Mesenchymal stem cell (in vitro differentiated cells and primary cell): ENCODE data around the gene DUS2. TPM values are rescaled to one million over a fixed set of nuclear protein-coding genes. Genes with fewer than 3 reads are reported as not detected.

Experiments
- DNase-seq: peaks from one replicate; pipeline ENCODE4 v3.0.0-alpha.2; 2013
- H2AFZ ChIP-seq: one replicate; pipeline ENCODE4 v1.6.1; 2013; ENCODE audit warnings: low read depth, mild to moderate bottlenecking, control low read depth, inconsistent platforms, low read length, moderate library complexity
- H2AK5ac ChIP-seq: 2 replicates; pipeline ENCODE4 v1.6.1; 2013; ENCODE audit warnings: low read length, moderate library complexity, mild to moderate bottlenecking, inconsistent platforms; ENCODE audit not compliant: severe bottlenecking
- H2BK120ac ChIP-seq: one replicate; pipeline ENCODE4 v1.6.1; 2013; ENCODE audit warnings: low read depth, mild to moderate bottlenecking, inconsistent platforms, low read length, moderate library complexity
- H2BK12ac ChIP-seq, 2 experiments: one replicate each; pipeline ENCODE4 v1.6.1; 2013; ENCODE audit warnings: inconsistent platforms in 2 of 2, low read length in 2 of 2, mild to moderate bottlenecking in 2 of 2, moderate library complexity in 2 of 2, control low read depth in 1 of 2
- H2BK15ac ChIP-seq: one replicate; pipeline ENCODE4 v1.6.1; 2013; ENCODE audit warnings: mild to moderate bottlenecking, low read depth, inconsistent platforms; ENCODE audit not compliant: poor library complexity, severe bottlenecking
- H2BK5ac ChIP-seq: 2 replicates; pipeline ENCODE4 v1.6.1; 2013; ENCODE audit warnings: low read depth, mild to moderate bottlenecking, low read length, control low read depth, inconsistent platforms; ENCODE audit not compliant: poor library complexity, severe bottlenecking
- H3K14ac ChIP-seq, 2 experiments: one replicate each; pipeline ENCODE4 v1.6.1; 2013; ENCODE audit warnings: inconsistent platforms in 2 of 2, low read length in 2 of 2, control low read depth in 1 of 2, mild to moderate bottlenecking in 1 of 2, moderate library complexity in 1 of 2
- H3K18ac ChIP-seq, 2 experiments: one replicate each; pipeline ENCODE4 v1.6.1; 2013; ENCODE audit warnings: inconsistent platforms in 2 of 2, low read length in 2 of 2, control low read depth in 1 of 2, low read depth in 1 of 2, mild to moderate bottlenecking in 1 of 2
- H3K23ac ChIP-seq, 2 experiments: one replicate each; pipeline ENCODE4 v1.6.1; 2013; ENCODE audit warnings: inconsistent platforms in 2 of 2, low read length in 2 of 2, mild to moderate bottlenecking in 2 of 2, moderate library complexity in 2 of 2, control low read depth in 1 of 2
- H3K27ac ChIP-seq: 2 replicates; pipeline ENCODE4 v1.5.1; 2013; ENCODE audit warnings: mild to moderate bottlenecking, moderate library complexity, low read length, control low read depth, inconsistent platforms; ENCODE audit not compliant: poor library complexity, severe bottlenecking
- H3K27me3 ChIP-seq, 2 experiments: 2 replicates each; pipeline versions ENCODE4 v1.6.1 to v1.7.0; 2013; ENCODE audit warnings: low read length in 2 of 2, mild to moderate bottlenecking in 2 of 2, moderate library complexity in 2 of 2, control low read depth in 1 of 2, inconsistent platforms in 1 of 2; ENCODE audit not compliant: control insufficient read depth in 1 of 2, insufficient read depth in 1 of 2
- H3K36me3 ChIP-seq, 2 experiments: 2 replicates each; pipeline versions ENCODE4 v1.6.1 to v1.7.0; 2013; ENCODE audit warnings: low read length in 2 of 2, control low read depth in 1 of 2, inconsistent platforms in 1 of 2, low read depth in 1 of 2, mild to moderate bottlenecking in 1 of 2; ENCODE audit not compliant: insufficient read depth in 2 of 2, control insufficient read depth in 1 of 2
- H3K4ac ChIP-seq, 2 experiments: one replicate each; pipeline ENCODE4 v1.6.1; 2013; ENCODE audit warnings: inconsistent platforms in 2 of 2, low read length in 2 of 2, mild to moderate bottlenecking in 2 of 2, moderate library complexity in 2 of 2, control low read depth in 1 of 2, low read depth in 1 of 2
- H3K4me1 ChIP-seq: 2 replicates; pipeline ENCODE4 v1.6.1; 2013; ENCODE audit warnings: low read depth, low read length, control low read depth; ENCODE audit not compliant: control insufficient read depth, insufficient read depth
- H3K4me2 ChIP-seq: 2 replicates; pipeline ENCODE4 v1.6.1; 2013; ENCODE audit warnings: low read length, mild to moderate bottlenecking, inconsistent platforms; ENCODE audit not compliant: poor library complexity, severe bottlenecking
- H3K4me3 ChIP-seq, 2 experiments: 2 replicates each; pipeline versions ENCODE4 v1.5.1 to v1.7.0; 2013; ENCODE audit warnings: low read length in 2 of 2, mild to moderate bottlenecking in 2 of 2, control low read depth in 1 of 2, low read depth in 1 of 2; ENCODE audit not compliant: insufficient read depth in 1 of 2
- H3K79me1 ChIP-seq: replicated peaks from 2 replicates; pipeline ENCODE4 v1.6.1; 2013; ENCODE audit warnings: mild to moderate bottlenecking, control low read depth, low read length, inconsistent platforms; ENCODE audit not compliant: poor library complexity, severe bottlenecking
- H3K9ac ChIP-seq: 2 replicates; pipeline ENCODE4 v1.7.0; 2013; ENCODE audit warnings: mild to moderate bottlenecking, low read length, moderate library complexity
- H3K9me3 ChIP-seq: 2 replicates; pipeline ENCODE4 v1.7.0; 2013; ENCODE audit warnings: mild to moderate bottlenecking, low read length; ENCODE audit not compliant: control insufficient read depth
- H4K8ac ChIP-seq: one replicate; pipeline ENCODE4 v1.6.1; 2013; ENCODE audit warnings: inconsistent platforms, mild to moderate bottlenecking, low read length, moderate library complexity
- H4K91ac ChIP-seq: one replicate; pipeline ENCODE4 v1.6.1; 2013; ENCODE audit warnings: mild to moderate bottlenecking, low read length, inconsistent platforms
- WGBS: methylation state at CpG from one replicate; pipeline ENCODE4 v1.1.7; 2013; ENCODE audit warnings: mixed read lengths; 5-methylcytosine and 5-hydroxymethylcytosine counted together
- small RNA-seq: library from polyadenylated mRNA; stranded (forward); fragments of <200 nt; extraction: miRNeasy Mini kit (QIAGEN cat#:217004); gene quantifications from one replicate; pipeline ENCODE3, GENCODE V24; 2013; ENCODE audit warnings: low read depth

Gene DUS2

GRCh38 chr16:68128577-68129305 is 105.7 kb downstream of the DUS2 start:
- H3K4ac ChIP-seq = no peak overlapping the region
- no peak overlapping the region for H3K18ac ChIP-seq
- no peak overlapping the region for H3K23ac ChIP-seq
- H3K27ac ChIP-seq = peak overlapping the region; percentile 61
- no peaks in the 10 kb centered on the region for H3K9me3 ChIP-seq
- H2BK120ac ChIP-seq = no peak overlapping the region
- H4K91ac ChIP-seq = no peak overlapping the region
- H2BK15ac ChIP-seq = no peak overlapping the region
- no peaks in the 10 kb centered on the region for H3K27me3 ChIP-seq
- no peak overlapping the region for H4K8ac ChIP-seq
- no peak overlapping the region for H3K9ac ChIP-seq
- no peak overlapping the region for H2AFZ ChIP-seq
- peaks cover 4% of the 10 kb centered on the region for H3K4me1 ChIP-seq
- no peak overlapping the region for H3K4me2 ChIP-seq
- DNase-seq = peak; percentile 28
- H3K4me3 ChIP-seq = no peak overlapping the region
- 94% methylated on average over 4 of the region's 6 CpGs for WGBS
- H3K79me1 ChIP-seq = peaks cover 20% of the 10 kb centered on the region
- H2AK5ac ChIP-seq = peak overlapping the region; percentile 18
- H2BK12ac ChIP-seq = no peak overlapping the region
- H3K36me3 ChIP-seq = peaks cover 0 to 4% of the 10 kb centered on the region in 2 experiments
- no peak overlapping the region for H2BK5ac ChIP-seq
- no peak overlapping the region for H3K14ac ChIP-seq

Small RNA genes within 50 kb of the gene (small RNA-seq; reads per million reads assigned to genes)
- gene RF00019 = not detected
- not detected for gene RNU6-359P
